IMR-90 (cell line): ENCODE results near the gene FAAP20. TPM values are rescaled to one million over a fixed set of nuclear protein-coding genes. Genes with fewer than 3 reads are reported as not detected.
A peak's percentile ranks its signal among the peaks of the same experiment; 100 is the strongest.

Experiments used
- ATAC-seq: fragments of 200-7000 bp; cut with Tn5 transposase; 2 replicates; pipeline ENCODE4 v1.9.1; 2020; ENCODE audit warnings: low read depth, mild to moderate bottlenecking, moderate library complexity
- BruUV-seq: library from RNA; stranded (reverse); fragments of 400-500 nt; replicated peaks from 2 replicates; lab custom pipeline; 2021; lab: Mats Ljungman, UMichigan
- CTCF ChIA-PET: fragments of 300-600 bp; formaldehyde crosslinking; extraction: SDS; loops from one replicate; lab custom pipeline; 2021; ENCODE audit warnings: antibody characterized with exemption; lab: Yijun Ruan, JAX
- POLR2A ChIA-PET: fragments of 300-600 bp; sonication (Branson Sonifier 250); formaldehyde crosslinking; loops from one replicate; lab custom pipeline; 2022; ENCODE audit warnings: antibody characterized with exemption; ENCODE audit not compliant: unreplicated experiment; lab: Charles Lee
- DNase-seq: peaks from one replicate; pipeline ENCODE4 v3.0.0; 2013
- H2AFZ ChIP-seq: replicated peaks from 2 replicates; pipeline ENCODE3; 2013; ENCODE audit warnings: low read length, mild to moderate bottlenecking; ENCODE audit not compliant: poor library complexity
- H2AK5ac ChIP-seq: 2 replicates; pipeline ENCODE4 v1.6.1; 2013; ENCODE audit warnings: low read depth, low read length, inconsistent platforms
- H2AK9ac ChIP-seq: replicated peaks from 2 replicates; pipeline ENCODE3; 2013; ENCODE audit warnings: mild to moderate bottlenecking, low read depth, low read length, moderate library complexity; ENCODE audit not compliant: poor library complexity
- H2BK120ac ChIP-seq: 2 replicates; pipeline ENCODE4 v1.6.1; 2013; ENCODE audit warnings: low read depth, low read length, inconsistent platforms
- H2BK15ac ChIP-seq: 3 replicates; pipeline ENCODE4 v1.6.1; 2013; ENCODE audit warnings: low read depth, low read length, inconsistent platforms
- H2BK20ac ChIP-seq: 2 replicates; pipeline ENCODE4 v1.6.1; 2013; ENCODE audit warnings: low read depth, mild to moderate bottlenecking, inconsistent platforms, low read length, moderate library complexity
- H2BK5ac ChIP-seq: 2 replicates; pipeline ENCODE4 v1.6.1; 2013; ENCODE audit warnings: mild to moderate bottlenecking, low read depth, low read length, inconsistent platforms; ENCODE audit not compliant: poor library complexity, severe bottlenecking
- H3K14ac ChIP-seq: replicated peaks from 2 replicates; pipeline ENCODE4 v1.6.1; 2013; ENCODE audit warnings: low read depth, low read length, inconsistent platforms
- H3K18ac ChIP-seq: 2 replicates; pipeline ENCODE4 v1.6.1; 2013; ENCODE audit warnings: low read depth, low read length, control low read depth
- H3K23ac ChIP-seq: 2 replicates; pipeline ENCODE4 v1.6.1; 2013; ENCODE audit warnings: low read depth, low read length, inconsistent platforms
- H3K27ac ChIP-seq: 2 replicates; pipeline ENCODE4 v1.5.1; 2013; ENCODE audit warnings: mild to moderate bottlenecking, control low read depth, low read length; ENCODE audit not compliant: insufficient read depth
- H3K27me3 ChIP-seq: 2 replicates; pipeline ENCODE4 v1.6.1; 2013; ENCODE audit warnings: low read length; ENCODE audit not compliant: control insufficient read depth, insufficient read depth
- H3K36me3 ChIP-seq: 2 replicates; pipeline ENCODE4 v1.6.1; 2013; ENCODE audit warnings: low read length, mixed read lengths; ENCODE audit not compliant: control insufficient read depth, insufficient read depth
- H3K4ac ChIP-seq: 2 replicates; pipeline ENCODE4 v1.6.1; 2013; ENCODE audit warnings: low read depth, low read length, inconsistent platforms
- H3K4me1 ChIP-seq: 2 replicates; pipeline ENCODE4 v1.6.1; 2013; ENCODE audit warnings: low read length, mixed read lengths; ENCODE audit not compliant: control insufficient read depth, insufficient read depth
- H3K4me2 ChIP-seq: 2 replicates; pipeline ENCODE4 v1.6.1; 2013; ENCODE audit warnings: low read depth, mild to moderate bottlenecking, control low read depth, low read length, moderate library complexity
- H3K4me3 ChIP-seq: 2 replicates; pipeline ENCODE4 v1.5.1; 2013; ENCODE audit warnings: low read depth, mild to moderate bottlenecking, control low read depth, low read length, moderate library complexity; ENCODE audit not compliant: insufficient read depth
- H3K56ac ChIP-seq: 2 replicates; pipeline ENCODE4 v1.6.1; 2013; ENCODE audit warnings: low read length, inconsistent platforms; ENCODE audit not compliant: insufficient read depth; ENCODE audit errors: extremely low read depth
- H3K79me1 ChIP-seq, 2 experiments: 2 replicates each; pipeline ENCODE4 v1.6.1; 2013; ENCODE audit warnings: low read length in 2 of 2, inconsistent platforms in 1 of 2, low read depth in 1 of 2
- H3K9ac ChIP-seq: 2 replicates; pipeline ENCODE4 v1.6.1; 2013; ENCODE audit warnings: low read depth, low read length, control low read depth
- H3K9me1 ChIP-seq: 2 replicates; pipeline ENCODE4 v1.6.1; 2013; ENCODE audit warnings: low read length, inconsistent platforms; ENCODE audit not compliant: insufficient read depth
- H3K9me3 ChIP-seq: 2 replicates; pipeline ENCODE4 v1.6.1; 2013; ENCODE audit warnings: low read length; ENCODE audit not compliant: control insufficient read depth, insufficient read depth
- H4K20me1 ChIP-seq: 2 replicates; pipeline ENCODE4 v1.6.1; 2013; ENCODE audit warnings: low read length, inconsistent platforms; ENCODE audit not compliant: insufficient read depth
- H4K5ac ChIP-seq: 2 replicates; pipeline ENCODE4 v1.6.1; 2013; ENCODE audit warnings: mild to moderate bottlenecking, low read depth, low read length, control low read depth
- H4K8ac ChIP-seq, 2 experiments: 2 replicates each; pipeline ENCODE4 v1.6.1; 2013; ENCODE audit warnings: low read depth in 2 of 2, low read length in 2 of 2, control low read depth in 1 of 2, inconsistent platforms in 1 of 2
- H4K91ac ChIP-seq: 2 replicates; pipeline ENCODE4 v1.6.1; 2013; ENCODE audit warnings: low read depth, low read length, inconsistent platforms; ENCODE audit not compliant: insufficient read depth
- BHLHE40 ChIP-seq: fragments of 150-350 bp; IDR thresholded peaks from 2 replicates; pipeline ENCODE4 v1.6.1; 2016; ENCODE audit warnings: mild to moderate bottlenecking, low read depth, low read length
- CHD1 ChIP-seq: IDR thresholded peaks from 2 replicates; pipeline ENCODE4 v1.6.1; 2012; ENCODE audit warnings: low read depth, low read length, improper control_type of control experiment
- FOS ChIP-seq: fragments of 150-350 bp; IDR thresholded peaks from 2 replicates; pipeline ENCODE4 v1.6.1; 2016; ENCODE audit warnings: low read depth, low read length
- MAFK ChIP-seq: IDR thresholded peaks from 2 replicates; pipeline ENCODE4 v1.6.1; 2012; ENCODE audit warnings: low read depth, low read length, improper control_type of control experiment
- MAZ ChIP-seq: IDR thresholded peaks from 2 replicates; pipeline ENCODE4 v1.6.1; 2012; ENCODE audit warnings: low read depth, mild to moderate bottlenecking, low read length, improper control_type of control experiment, moderate library complexity, borderline replicate concordance
- MXI1 ChIP-seq: IDR thresholded peaks from 2 replicates; pipeline ENCODE4 v1.6.1; 2012; ENCODE audit warnings: low read depth, mild to moderate bottlenecking, low read length, moderate library complexity, borderline replicate concordance
- NFE2L2 ChIP-seq: fragments of 150-350 bp; IDR thresholded peaks from 2 replicates; pipeline ENCODE4 v1.6.1; 2016; ENCODE audit warnings: low read depth, mild to moderate bottlenecking, low read length
- POLR2A ChIP-seq: IDR thresholded peaks from 2 replicates; pipeline ENCODE4 v1.6.1; 2012; ENCODE audit warnings: mild to moderate bottlenecking, low read depth, low read length
- RAD21 ChIP-seq: IDR thresholded peaks from 2 replicates; pipeline ENCODE4 v1.6.1; 2012; ENCODE audit warnings: low read length, improper control_type of control experiment
- RCOR1 ChIP-seq: IDR thresholded peaks from 2 replicates; pipeline ENCODE4 v1.6.1; 2012; ENCODE audit warnings: mild to moderate bottlenecking, low read length, improper control_type of control experiment; ENCODE audit not compliant: insufficient replicate concordance
- RFX5 ChIP-seq: IDR thresholded peaks from 2 replicates; pipeline ENCODE4 v1.8.0; 2012; ENCODE audit warnings: low read depth, mild to moderate bottlenecking, low read length, moderate library complexity
- SMC3 ChIP-seq: fragments of 150-350 bp; IDR thresholded peaks from 2 replicates; pipeline ENCODE4 v1.6.1; 2016; ENCODE audit warnings: low read depth, mild to moderate bottlenecking, antibody characterized with exemption, low read length, moderate library complexity
- WGBS, 2 experiments: methylation state at CpG; one replicate each; pipeline versions ENCODE4 v1.1.5 to v1.1.7; 2013; ENCODE audit warnings: missing lambda C conversion rate in 2 of 2; ENCODE audit not compliant: insufficient read length in 1 of 2; ENCODE audit errors: extremely low coverage in 2 of 2; 5-methylcytosine and 5-hydroxymethylcytosine counted together
- dilution Hi-C: fragments of 300-500 bp; cut with HindIII; formaldehyde crosslinking; loops from one replicate; pipeline ENCODE4 v1.14.3; 2018; ENCODE audit warnings: low sequenced_read_pairs; ENCODE audit not compliant: unreplicated experiment
- in situ Hi-C: fragments of 300-500 bp; cut with MboI; formaldehyde crosslinking; loops from 3 replicates; pipeline ENCODE4 v1.14.3; 2019; ENCODE audit warnings: low sequenced_read_pairs, inconsistent platforms, mixed read lengths
- intact Hi-C: fragments of 100-400 bp; cut with micrococcal nuclease; formaldehyde crosslinking; loops from 2 replicates; pipeline ENCODE4 v1.10.0; 2022
- polyA plus RNA-seq, 3 experiments: library from polyadenylated mRNA; depleted of rRNA; stranded (reverse); fragments of >200 nt; gene quantifications; 2 replicates each; pipeline ENCODE4 v1.2.3, GENCODE V29; 2012; ENCODE audit warnings: low replicate concordance in 1 of 3
- total RNA-seq: library from RNA; depleted of rRNA; stranded (reverse); fragments of >200 nt; gene quantifications from 2 replicates; pipeline ENCODE4 v1.2.3, GENCODE V29; 2012
- TF ChIP-seq, protein P1 (sequence below): conservative IDR thresholded peaks from 2 replicates; pipeline ENCODE4 v1.5.1; 2012; ENCODE audit warnings: mild to moderate bottlenecking, low read depth, low read length, improper control_type of control experiment
- TF ChIP-seq, protein P2 (sequence below): fragments of 150-350 bp; IDR thresholded peaks from 2 replicates; pipeline ENCODE4 v1.6.1; 2016; ENCODE audit warnings: low read depth, mild to moderate bottlenecking, low read length, moderate library complexity, borderline replicate concordance
- TF ChIP-seq, protein P3 (sequence below): fragments of 150-350 bp; IDR thresholded peaks from 2 replicates; pipeline ENCODE4 v1.6.1; 2017; ENCODE audit warnings: mild to moderate bottlenecking, antibody characterized with exemption, low read length, low read depth

Gene FAAP20
- total and polyA plus RNA-seq, 2 of the 4 experiments (the other 2 are of a cell fraction) = 6.5 to 31.5 TPM

DNA sequence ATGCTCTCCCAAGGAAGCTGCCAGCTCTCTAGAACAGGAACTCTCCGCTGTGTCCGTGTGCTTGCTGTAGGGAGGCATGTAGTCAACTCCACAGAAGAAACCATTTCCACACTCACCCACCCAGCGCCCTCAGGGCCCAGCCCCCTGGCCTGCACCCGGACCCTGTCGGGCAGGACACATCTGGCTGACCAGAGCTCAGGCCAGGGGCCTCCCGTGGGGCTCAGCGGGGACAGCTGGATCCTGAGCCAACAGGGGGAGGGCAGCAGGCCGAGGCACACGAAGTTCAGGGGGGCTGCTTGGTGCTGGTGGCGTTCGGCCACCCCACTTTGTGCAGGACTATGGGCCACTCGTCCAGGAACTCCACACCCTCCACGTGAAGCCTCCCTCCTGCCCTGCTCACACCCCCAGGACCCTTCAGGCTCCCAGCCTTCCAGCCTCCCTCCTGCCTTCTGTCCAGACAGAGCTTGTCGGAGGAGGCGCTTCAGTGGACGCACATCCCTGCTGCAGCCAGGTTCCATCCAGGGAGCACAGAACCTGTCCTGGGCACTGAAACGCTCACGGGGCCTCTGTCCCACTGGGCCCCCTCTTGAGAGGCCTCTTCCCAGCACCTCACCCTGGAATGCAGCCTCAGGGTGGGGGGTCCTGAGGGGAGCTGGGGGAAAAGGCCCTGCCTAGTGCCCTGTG lies 15.0 kb upstream of the FAAP20 start:
- H3K27ac ChIP-seq = no peak overlapping the region
- TF ChIP-seq, protein P1, sequence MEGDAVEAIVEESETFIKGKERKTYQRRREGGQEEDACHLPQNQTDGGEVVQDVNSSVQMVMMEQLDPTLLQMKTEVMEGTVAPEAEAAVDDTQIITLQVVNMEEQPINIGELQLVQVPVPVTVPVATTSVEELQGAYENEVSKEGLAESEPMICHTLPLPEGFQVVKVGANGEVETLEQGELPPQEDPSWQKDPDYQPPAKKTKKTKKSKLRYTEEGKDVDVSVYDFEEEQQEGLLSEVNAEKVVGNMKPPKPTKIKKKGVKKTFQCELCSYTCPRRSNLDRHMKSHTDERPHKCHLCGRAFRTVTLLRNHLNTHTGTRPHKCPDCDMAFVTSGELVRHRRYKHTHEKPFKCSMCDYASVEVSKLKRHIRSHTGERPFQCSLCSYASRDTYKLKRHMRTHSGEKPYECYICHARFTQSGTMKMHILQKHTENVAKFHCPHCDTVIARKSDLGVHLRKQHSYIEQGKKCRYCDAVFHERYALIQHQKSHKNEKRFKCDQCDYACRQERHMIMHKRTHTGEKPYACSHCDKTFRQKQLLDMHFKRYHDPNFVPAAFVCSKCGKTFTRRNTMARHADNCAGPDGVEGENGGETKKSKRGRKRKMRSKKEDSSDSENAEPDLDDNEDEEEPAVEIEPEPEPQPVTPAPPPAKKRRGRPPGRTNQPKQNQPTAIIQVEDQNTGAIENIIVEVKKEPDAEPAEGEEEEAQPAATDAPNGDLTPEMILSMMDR = no peak
- TF ChIP-seq, protein P2, sequence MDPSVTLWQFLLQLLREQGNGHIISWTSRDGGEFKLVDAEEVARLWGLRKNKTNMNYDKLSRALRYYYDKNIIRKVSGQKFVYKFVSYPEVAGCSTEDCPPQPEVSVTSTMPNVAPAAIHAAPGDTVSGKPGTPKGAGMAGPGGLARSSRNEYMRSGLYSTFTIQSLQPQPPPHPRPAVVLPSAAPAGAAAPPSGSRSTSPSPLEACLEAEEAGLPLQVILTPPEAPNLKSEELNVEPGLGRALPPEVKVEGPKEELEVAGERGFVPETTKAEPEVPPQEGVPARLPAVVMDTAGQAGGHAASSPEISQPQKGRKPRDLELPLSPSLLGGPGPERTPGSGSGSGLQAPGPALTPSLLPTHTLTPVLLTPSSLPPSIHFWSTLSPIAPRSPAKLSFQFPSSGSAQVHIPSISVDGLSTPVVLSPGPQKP = no peak
- TF ChIP-seq NFE2L2 (no peak), BHLHE40 (no peak), MXI1 (no peak), FOS (no peak), CHD1 (no peak), MAZ (no peak), POLR2A (no peak), RAD21 (no peak), MAFK (no peak), RFX5 (no peak), SMC3 (no peak), RCOR1 (no peak)
- TF ChIP-seq, protein P3, sequence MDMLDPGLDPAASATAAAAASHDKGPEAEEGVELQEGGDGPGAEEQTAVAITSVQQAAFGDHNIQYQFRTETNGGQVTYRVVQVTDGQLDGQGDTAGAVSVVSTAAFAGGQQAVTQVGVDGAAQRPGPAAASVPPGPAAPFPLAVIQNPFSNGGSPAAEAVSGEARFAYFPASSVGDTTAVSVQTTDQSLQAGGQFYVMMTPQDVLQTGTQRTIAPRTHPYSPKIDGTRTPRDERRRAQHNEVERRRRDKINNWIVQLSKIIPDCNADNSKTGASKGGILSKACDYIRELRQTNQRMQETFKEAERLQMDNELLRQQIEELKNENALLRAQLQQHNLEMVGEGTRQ = no peak

More for the DNA sequence above, 15.0 kb upstream of the FAAP20 start:
- H3K79me1 ChIP-seq = peaks cover 0 to 32% of the 10 kb centered on the region in 2 experiments; a peak in 3 of 4 replicates
- POLR2A ChIA-PET = interaction anchor here (0.5 to 1.1 kb wide), 2 partner anchors 20 to 25 kb away, joined by 3 to 9 read pairs; no protein-coding TSS in a partner anchor
- H3K23ac ChIP-seq = no peak overlapping the region
- no TSS peak for BruUV-seq
- no peak overlapping the region for H3K9ac ChIP-seq
- no peak overlapping the region for H2AFZ ChIP-seq
- CTCF ChIA-PET = interaction anchor here (0.9 kb wide), 1 partner anchor 15 kb away, joined by 4 read pairs; the partner anchor contains the start of gene FAAP20
- H3K9me1 ChIP-seq = peaks cover 8% of the 10 kb centered on the region
- no peak overlapping the region for H3K56ac ChIP-seq
- intact Hi-C loops = no loop called here
- H4K91ac ChIP-seq = peak overlapping the region; percentile 22
- in situ Hi-C loops = no loop called here
- no peaks in the 10 kb centered on the region for H3K27me3 ChIP-seq
- peak overlapping the region; percentile 2; the same call in 1 of the 2 replicates for H2AK5ac ChIP-seq
- H3K4me2 ChIP-seq = no peak overlapping the region
- WGBS, 2 experiments = 67% methylated on average over 2 of the region's 18 CpGs; no CpG with 5 or more reads in 1 of the 2 experiments
- no peaks in the 10 kb centered on the region for H3K9me3 ChIP-seq
- no peak overlapping the region for H4K8ac ChIP-seq
- H3K4me1 ChIP-seq = peaks cover 56% of the 10 kb centered on the region
- H4K20me1 ChIP-seq = no peaks in the 10 kb centered on the region; the same call in 1 of the 2 replicates
- peak overlapping the region; percentile 55 for H2AK9ac ChIP-seq
- DNase-seq (no peak), ATAC-seq (no peak)
- no peak overlapping the region for H4K5ac ChIP-seq
- H3K14ac ChIP-seq = no peak overlapping the region
- H3K4me3 ChIP-seq = no peak overlapping the region
- H2BK5ac ChIP-seq = no peak overlapping the region
- H3K36me3 ChIP-seq = no peaks in the 10 kb centered on the region
- no peak overlapping the region for H3K18ac ChIP-seq
- dilution Hi-C loops = no loop called here
- H2BK20ac ChIP-seq = no peak overlapping the region
- no peak overlapping the region; the same call in 2 of the 3 replicates for H2BK15ac ChIP-seq
- H2BK120ac ChIP-seq = no peak overlapping the region
- H3K4ac ChIP-seq = peak overlapping the region; percentile 16; the same call in 1 of the 2 replicates
